KBM-7 (cell line): ENCODE data around the gene AHCYL2.
"Not testable (repeated sequence)": the region's sequence is repeated elsewhere in the genome, so short reads cannot be mapped to it uniquely, and the experiment has no call there.

Experiments
- DNase-seq: peaks from one replicate; pipeline ENCODE4 v3.0.0-alpha.2; 2015
- in situ Hi-C: fragments of 300-500 bp; cut with MboI; formaldehyde crosslinking; loops from 2 replicates; pipeline ENCODE4 v1.14.3; 2020; ENCODE audit warnings: low sequenced_read_pairs, low pct_unique_long_range_greater_than_20kb, mixed read lengths

Gene AHCYL2

GRCh38 chr7:129389829-129390228 lies 165.0 kb downstream of the AHCYL2 start:
- no peak for DNase-seq
- in situ Hi-C loops: no loop called here

- DNase-seq: no peak
Measured at GRCh38 chr7:129390314-129390713, 165.5 kb downstream of the AHCYL2 start.

GRCh38 chr7:129391546-129392171 lies 166.8 kb downstream of the AHCYL2 start:
- DNase-seq: no peak

More at GRCh38 chr7:129390314-129390713, 165.5 kb downstream of the AHCYL2 start:
- in situ Hi-C loops: no loop called here

DNA sequence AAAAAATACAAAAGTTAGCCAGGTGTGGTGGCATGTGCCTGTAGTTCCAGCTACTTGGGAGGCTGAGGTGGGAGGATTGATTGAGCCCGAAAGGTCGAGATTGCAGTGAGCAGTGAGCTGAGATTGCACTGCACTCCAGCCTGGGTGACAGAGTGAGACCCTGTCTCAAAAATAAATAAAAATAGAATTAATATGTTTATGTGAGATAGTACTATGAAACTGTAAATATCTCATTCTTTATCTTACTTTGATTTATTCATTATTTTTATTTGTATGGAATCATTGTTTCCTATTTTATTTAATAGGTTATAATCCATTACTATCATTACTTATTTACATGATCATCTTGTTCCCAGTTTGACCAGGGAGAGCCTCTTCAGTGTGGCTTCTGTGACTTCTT lies 168.4 kb downstream of the AHCYL2 start:
- no peak for DNase-seq
- in situ Hi-C loops: no loop called here

More at GRCh38 chr7:129391546-129392171, 166.8 kb downstream of the AHCYL2 start:
- in situ Hi-C loops: no loop called here

DNA sequence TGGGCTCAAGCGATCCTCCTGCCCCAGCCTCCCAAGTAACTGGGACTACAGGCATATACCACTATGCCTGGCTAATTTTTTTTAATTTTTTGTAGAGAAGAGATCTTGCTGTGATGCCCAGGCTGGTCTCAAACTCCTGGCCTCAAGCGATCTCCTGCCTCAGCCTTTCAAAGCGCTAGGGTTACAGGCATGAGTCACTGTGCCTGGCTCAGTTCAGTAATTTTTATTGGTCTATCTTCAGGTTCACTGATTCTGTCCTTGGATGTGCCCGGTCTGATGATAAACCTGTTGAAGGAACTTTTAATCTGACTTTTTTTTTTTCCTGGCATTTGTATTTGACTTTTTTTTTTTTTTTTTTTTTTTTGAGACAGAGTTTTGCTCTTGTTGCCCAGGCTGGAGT lies 169.3 kb downstream of the AHCYL2 start:
- no peak for DNase-seq
- in situ Hi-C loops: no loop called here

DNA sequence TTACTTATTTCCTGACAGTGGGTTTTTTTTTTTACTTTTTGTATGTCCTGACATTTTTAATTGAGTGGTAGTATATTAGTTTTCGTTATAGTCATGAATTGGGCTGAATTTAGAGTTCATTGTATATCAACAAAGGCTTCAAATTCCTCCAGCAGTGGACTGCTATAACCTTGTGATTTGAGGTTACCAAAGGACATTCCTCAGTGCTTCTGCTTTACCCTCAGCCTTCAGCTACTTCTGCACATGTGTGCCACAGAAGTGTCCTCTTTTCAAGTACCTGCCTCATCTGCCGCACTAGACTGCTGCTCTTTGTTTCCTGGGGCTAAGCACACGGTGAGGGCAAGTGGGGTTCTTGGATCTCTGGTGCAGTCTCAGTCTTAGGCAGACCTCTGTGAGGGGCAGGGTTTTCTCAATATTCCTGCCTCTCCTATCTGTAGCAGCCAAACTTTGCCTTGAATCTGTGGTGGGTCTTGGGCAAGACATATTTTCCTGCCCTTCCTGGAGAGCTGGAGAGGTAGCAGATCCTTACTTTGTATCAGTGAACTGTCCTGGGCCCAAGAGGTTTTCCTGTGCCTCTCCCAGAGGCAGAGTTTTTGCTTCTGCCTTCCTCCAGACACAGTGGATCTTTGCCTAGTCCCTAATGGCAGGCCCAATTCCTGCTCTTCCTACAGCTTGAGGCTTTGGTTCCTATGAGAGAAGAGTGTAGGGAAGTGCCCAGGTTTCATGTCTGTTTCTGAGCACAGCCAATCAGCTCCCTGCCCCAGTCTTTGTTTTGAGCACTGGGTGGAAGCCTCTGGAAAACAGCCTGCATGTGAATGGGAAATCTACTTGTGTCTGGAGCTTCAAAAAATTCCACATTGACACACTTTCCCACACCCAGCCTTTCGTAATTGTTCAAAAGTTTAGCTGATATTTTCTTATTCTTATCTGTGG lies 170.4 kb downstream of the AHCYL2 start:
- no peak for DNase-seq
- in situ Hi-C loops: no loop called here

DNA sequence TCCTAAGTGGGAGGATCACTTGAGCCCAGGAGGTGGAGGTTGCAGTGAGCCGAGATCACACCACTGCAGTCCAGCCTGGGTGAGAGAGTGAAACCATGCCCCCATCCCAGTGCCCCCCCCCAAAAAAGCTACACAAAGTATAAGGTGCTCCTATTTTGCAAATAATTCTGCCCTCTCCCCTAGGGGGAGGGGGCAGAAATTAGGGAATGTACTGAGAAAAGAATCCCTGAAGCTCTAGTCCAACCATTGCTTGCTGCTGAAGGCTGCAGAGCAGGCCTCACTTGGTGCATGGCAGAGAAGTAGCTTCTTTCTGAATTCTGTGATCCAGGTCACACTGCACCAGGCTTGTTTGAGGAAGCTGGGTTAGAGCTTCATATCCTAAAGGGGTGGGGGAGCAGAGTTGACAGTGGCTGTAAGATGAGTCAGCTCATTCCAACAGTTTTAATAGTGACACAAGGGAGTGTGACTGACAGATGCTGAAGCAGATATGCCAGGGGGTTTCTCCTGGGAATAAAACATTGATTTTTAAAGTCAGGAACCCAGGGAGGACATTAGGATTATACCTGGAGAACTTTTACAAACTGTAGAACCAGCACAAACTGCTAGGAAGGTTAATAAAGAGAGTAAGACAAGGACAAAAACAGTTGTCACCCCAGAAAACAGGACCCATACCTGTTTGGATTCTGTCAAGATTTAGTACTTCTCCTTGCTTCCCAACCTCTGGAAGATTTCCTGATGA lies 176.6 kb downstream of the AHCYL2 start:
- in situ Hi-C loops: no loop called here
- DNase-seq: peak; percentile 83

- peak; percentile 18 for DNase-seq
- in situ Hi-C loops: no loop called here
Measured at GRCh38 chr7:129401967-129402860, 177.4 kb downstream of the AHCYL2 start.

GRCh38 chr7:129405527-129405926 lies 180.7 kb downstream of the AHCYL2 start:
- no peak for DNase-seq
- in situ Hi-C loops: no loop called here

DNA sequence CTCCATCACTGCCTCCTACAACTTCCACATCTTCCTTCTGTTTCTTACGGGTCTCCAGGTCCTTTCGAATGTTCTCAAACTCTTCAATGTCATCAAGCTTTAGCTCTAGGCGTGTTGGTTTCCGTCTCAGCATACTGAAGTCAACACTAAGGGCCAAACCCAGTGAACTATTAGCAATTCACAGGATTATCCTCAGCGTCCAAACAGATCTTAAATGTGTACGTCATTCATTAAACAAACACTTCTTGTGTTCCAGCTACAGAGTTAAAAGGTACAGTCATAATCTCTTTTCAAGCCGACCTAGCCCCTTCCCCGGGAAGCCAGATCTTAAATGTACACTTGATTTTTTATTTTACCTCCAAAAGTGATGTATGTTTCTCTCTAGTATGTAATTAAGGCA lies 185.4 kb downstream of the AHCYL2 start:
- in situ Hi-C loops: not testable (repeated sequence)

DNA sequence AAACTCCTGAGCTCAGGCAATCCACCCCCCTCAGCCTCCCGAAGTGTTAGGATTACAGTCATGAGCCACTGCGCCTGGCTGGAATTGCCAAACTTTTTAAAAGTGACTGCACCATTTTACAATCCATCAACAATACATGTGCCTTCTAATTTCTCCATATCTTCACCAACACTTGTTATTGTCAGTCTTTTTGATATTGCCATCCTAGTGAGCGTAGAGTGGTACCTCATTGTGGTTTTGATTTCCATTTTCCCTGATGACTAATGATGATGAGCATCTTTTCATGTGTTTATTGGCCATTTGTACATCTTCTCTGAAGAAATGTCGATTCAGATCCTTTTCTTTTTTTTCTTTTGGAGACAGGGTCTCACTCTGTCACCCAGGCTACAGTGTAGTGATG lies 187.7 kb downstream of the AHCYL2 start:
- in situ Hi-C loops: no loop called here
- no peak for DNase-seq

More for the DNA sequence above, 185.4 kb downstream of the AHCYL2 start:
- DNase-seq: not testable (repeated sequence)

DNA sequence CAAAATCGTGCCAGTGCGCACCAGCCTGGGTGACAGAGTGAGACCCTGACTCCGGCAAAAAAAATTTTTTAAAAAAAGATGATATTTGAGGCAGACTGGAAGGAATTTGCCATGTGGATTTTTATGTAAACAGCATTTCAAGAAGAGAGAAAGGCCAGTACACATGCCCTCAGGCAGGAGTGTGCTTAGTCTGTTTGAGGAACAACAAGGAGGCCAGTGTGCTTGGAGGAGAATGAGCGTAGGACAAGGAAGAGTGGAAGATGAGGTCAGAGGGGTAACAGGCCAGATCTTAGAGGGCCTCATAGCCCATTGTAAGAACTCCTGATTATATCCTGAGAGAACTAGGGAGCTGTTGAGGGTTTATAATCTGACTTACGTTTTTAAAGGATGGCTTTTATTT lies 192.2 kb downstream of the AHCYL2 start:
- no peak for DNase-seq
- in situ Hi-C loops: no loop called here

DNA sequence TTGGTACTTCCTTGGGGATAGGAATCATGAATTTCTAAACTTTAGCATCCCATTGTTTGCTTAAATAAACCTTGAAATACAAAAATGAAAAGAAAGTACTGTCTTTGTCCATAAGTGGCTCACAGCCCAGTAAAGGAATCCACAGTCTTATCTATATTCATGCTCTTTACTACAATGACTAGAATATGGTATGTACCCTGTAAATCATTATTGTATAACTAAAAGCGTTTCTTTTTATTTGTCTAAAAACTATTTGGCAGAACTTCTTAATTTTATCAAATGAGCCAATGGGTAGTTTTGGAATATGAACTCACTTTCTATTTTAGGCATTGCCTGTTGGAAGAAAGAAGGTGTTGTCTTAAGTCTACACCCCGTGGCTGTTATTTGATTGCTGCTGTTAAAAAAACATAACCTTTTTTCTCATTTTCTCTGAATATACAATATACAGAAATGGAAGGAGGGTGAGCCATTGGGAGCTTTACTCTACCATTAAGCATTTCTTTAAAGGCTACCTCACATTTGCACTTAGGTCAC lies 197.0 kb downstream of the AHCYL2 start:
- no peak for DNase-seq
- in situ Hi-C loops: no loop called here

- in situ Hi-C loops: no loop called here
- DNase-seq: no peak
Measured at GRCh38 chr7:129422727-129423126, 197.9 kb downstream of the AHCYL2 start.

DNA sequence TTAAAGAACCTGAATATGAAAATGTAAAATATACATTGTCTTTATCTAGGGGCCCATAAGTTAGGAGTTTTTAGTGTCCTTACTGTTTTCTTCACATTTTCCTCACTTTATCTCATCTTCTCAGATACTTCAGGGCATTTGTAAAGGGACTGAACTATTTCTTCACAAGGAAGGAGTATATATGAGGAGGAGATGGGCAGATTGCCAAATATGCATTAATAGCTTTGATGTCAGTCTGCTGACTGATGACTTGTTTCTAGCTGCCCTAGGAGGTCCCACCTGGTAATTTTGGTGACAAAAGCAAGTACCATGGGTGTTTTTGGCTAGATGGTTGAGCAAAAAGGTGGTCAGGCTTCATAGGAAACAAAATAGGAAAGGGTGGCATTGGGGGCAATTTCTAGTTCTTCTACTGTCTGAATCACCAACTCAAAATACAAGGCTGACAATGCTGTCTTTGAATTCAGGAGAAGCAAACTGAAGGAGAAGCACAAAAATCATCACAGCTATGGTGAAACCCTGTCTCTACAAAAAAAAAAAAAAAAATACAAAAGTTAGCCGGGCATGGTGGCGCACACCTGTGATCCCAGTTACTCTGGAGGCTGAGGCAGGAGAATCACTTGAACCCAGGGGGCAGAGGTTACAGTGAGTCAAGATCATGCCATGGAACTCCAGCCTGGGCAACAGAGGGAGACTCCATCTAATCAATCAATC lies 199.0 kb downstream of the AHCYL2 start:
- in situ Hi-C loops: no loop called here
- no peak for DNase-seq

DNA sequence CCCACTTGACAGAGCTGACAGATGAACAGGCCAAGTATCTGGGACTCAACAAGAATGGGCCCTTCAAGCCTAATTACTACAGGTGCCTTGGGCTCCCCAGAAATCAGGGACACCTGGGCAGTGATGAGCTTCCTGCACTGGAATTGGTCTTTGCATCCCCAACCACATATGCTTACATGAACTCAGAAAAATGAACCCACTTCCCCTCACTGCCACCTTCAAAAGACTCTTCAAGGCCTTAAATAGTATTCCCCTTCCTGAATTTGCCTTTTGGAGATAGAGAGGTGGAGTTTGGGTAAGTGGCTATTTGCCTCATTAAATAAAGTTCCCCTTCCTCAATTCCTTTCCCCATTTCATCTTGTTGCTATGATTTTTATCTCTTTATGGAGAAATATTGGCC lies 201.7 kb downstream of the AHCYL2 start:
- in situ Hi-C loops: no loop called here

DNA sequence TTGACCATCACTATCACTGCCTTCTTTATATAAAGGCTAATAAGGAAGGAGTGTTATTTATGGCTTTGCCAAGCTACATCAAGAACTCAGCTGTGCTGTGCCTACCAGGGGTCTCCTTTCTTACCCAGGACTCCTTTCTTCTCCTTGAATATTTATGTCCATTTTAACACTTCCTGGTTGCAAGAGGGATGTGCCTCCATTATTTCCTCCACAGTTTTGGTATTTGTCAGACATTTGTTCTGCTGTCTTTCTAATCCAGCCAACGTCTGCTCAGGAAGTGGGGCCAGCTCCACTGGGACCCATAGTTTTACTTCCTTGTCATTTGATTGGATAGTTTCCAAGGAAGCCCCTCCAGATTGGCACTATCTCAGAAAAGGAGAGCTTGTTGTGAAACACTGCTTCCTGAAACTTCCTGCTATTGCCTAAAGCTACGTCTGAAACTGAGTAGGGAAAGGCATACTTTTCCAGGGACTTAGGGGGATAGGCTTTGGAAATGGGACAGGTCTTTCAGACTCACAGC lies 202.8 kb downstream of the AHCYL2 start:
- no peak for DNase-seq
- in situ Hi-C loops: no loop called here

More for the DNA sequence above, 201.7 kb downstream of the AHCYL2 start:
- no peak for DNase-seq
